Measurements from ENCODE around the gene PHACTR3. TPM values are rescaled to one million over a fixed set of nuclear protein-coding genes. Genes with fewer than 3 reads are reported as not detected.

The PHACTR3 gene
- polyA plus RNA-seq, 4 donors: 2.4 to 13.6 (median 11.2) TPM

DNA sequence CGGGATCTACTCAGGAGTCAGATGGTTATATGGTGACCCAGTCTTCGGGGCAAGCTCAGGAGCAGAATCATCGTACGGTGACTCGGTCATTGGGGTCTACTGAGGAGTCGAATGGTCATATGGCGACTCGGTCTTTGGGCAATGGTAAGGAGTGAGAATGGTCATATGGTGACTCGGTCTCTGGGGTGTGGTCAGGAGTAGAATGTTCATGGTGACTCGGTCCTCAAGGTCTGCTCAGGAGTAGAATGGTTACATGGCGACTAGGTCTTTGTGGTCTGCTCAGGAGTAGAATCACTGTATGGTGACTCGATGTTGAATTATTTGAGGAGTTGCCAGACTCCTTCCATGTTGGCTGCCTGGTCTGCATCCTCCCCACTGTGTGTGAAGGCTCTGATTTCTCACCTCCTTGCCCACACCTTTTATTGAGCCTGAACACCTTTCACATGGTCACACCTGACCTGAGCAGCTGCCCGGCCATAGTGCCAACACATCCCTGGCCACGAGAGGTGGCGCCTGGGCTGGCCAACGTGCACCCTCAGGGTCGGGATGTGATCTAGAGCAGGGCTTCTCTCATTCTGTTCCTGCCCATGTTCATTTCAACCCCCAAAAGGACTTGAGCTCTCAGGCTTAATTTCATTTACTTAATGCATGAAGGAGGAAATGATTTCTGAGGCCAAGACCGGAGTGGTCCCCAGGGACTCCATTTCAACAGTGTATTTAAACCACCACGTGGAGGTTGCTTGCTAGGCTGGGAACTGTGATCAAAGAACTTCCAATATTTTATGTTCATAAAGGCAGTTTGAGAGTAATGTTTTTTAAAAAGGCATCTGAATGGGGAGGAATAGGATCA is 119.5 kb downstream of the PHACTR3 start:
- DNase-seq (ENCODE audit: low read depth in 4 of 4, low spot score in 3 of 4): no peak

- DNase-seq (ENCODE audit: low read depth in 4 of 4, low spot score in 3 of 4): no peak
Observed at GRCh38 chr20:59724457-59725366, 120.4 kb downstream of the PHACTR3 start.

- no peak for DNase-seq (ENCODE audit: low read depth in 4 of 4, low spot score in 3 of 4)
Observed at GRCh38 chr20:59725476-59726280, 121.3 kb downstream of the PHACTR3 start.

DNA sequence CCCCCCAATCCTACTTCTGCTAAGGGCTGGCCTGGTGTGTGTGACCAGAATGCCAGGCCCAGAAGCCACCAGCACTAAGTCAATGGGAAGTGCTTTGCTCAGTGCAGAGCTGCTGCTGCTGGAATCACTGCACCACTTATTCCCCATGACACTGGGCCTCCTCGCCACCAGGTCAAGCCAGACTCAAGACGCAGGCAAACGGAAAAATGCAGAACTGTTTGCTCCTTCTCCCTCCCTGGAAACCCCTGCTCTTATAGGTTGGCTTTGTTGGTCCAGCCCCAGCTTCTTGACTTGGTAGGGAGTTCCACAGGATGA is 121.9 kb downstream of the PHACTR3 start:
- DNase-seq (ENCODE audit: low read depth in 4 of 4, low spot score in 3 of 4): no peak

- DNase-seq (ENCODE audit: low read depth in 4 of 4, low spot score in 3 of 4): no peak
Observed at GRCh38 chr20:59728722-59729430, 124.5 kb downstream of the PHACTR3 start.

DNA sequence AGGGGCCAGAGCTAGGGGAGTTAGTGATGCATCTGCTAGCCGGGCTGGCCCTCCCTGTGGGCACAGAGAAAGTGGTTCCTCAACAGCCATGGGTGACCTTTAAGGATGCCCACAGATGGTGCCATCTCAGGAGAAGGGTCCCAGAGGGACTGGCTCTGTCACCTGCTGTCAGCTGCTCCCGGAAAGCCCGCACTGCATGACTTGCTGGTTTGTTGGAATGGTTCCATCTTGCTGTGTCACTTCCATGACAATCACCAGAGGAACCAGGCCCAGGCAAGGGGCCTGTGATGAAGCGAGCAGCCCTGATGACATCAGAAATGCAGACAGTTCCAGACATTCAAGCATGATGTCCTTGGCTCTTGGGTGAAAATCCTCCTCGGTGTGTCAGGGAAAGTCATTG is 125.2 kb downstream of the PHACTR3 start:
- DNase-seq (ENCODE audit: low read depth in 4 of 4, low spot score in 3 of 4): no peak

DNA sequence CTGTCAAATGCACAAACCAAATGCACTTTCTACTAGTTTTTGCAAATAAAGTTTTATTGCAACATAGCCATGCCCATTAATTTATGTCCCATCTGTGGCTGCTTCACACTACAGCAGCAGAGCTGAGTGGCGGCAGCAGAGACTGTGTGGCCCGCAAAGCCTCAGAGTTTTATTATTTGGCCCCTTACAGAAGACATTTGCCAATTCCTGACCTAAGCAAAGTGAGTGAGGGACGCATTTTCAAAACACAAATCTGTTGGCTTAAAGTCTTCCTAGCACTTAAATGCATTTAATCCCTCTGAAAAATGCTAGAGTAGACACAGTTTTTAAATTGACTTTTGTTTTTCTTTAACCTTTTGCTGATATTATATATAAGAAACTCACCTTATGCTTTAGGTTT is 126.4 kb downstream of the PHACTR3 start:
- DNase-seq (ENCODE audit: low read depth in 4 of 4, low spot score in 3 of 4): no peak

- DNase-seq (ENCODE audit: low read depth in 4 of 4, low spot score in 3 of 4): no peak
Observed at GRCh38 chr20:59731376-59731775, 127.0 kb downstream of the PHACTR3 start.

DNA sequence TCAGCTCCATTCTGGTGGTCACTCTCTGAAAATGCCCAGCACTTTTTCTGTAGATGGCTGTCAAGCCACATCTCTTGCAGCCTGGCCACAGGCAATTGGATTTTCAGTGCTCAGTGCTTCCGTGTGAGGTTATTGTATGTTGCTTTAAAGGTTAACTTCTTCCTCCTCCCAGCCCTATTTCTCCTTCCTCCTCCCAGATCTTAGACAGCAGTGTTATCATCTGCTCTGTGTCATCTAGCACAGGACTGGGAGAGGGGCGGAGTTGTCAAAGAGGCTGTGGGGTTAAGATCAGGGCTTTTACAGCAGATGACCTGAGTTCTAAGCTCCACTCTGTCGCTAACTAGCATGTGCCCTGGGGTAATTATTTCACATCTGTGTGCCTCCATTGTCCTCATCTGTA is 129.0 kb downstream of the PHACTR3 start:
- DNase-seq (ENCODE audit: low read depth in 4 of 4, low spot score in 3 of 4): no peak

GRCh38 chr20:59735486-59735885 is 131.1 kb downstream of the PHACTR3 start:
- DNase-seq (ENCODE audit: low read depth in 4 of 4, low spot score in 3 of 4): no peak

GRCh38 chr20:59735917-59736316 is 131.6 kb downstream of the PHACTR3 start:
- no peak for DNase-seq (ENCODE audit: low read depth in 4 of 4, low spot score in 3 of 4)

DNA sequence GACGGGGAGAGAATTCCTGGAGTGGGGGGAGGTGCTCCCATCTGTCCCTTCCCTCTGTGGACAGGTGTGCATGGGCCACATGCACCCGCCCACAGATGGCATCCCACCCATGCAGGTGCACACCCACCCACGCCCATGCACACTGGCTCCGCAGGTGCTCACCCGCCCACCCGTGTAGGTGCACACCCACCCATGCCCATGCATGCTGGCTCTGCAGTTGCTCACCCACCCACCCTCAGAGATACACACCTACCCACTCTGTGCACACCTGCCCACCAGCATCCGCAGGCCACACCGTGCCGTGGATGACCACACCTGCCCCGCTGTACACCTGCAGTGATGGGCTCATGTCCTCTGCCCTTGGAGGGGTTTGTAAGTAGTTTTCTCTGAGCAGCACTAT is 132.0 kb downstream of the PHACTR3 start:
- no peak for DNase-seq (ENCODE audit: low read depth in 4 of 4, low spot score in 3 of 4)

DNA sequence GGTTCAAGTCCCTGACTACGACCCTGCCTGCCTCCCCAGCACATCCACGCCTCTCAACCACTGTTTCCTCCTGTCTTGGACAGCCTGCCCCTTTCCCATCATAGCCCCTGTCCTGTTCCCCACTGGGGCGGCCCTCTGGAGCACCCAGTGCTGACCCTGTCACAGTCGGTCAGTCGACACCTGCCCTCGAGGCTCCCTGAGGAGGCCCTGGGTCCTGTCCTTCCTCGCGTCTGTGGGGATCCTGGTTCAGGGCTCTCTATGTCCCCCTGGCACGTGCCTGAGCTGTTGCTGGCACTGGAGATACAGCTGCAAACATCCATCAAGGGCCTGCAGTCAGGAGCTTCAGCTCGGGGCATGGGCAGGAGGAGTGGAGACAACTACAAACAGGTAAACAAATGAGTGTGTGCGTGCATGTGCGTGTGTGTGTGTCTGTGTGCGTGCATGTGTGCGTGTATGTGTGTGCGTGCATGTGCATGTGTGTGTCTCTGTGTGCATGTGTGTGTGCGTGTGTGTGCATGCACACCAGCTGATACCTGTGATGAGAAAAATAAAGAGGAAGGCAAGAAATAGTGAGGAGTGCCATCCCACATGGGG is 132.8 kb downstream of the PHACTR3 start:
- DNase-seq (ENCODE audit: low read depth in 4 of 4, low spot score in 3 of 4): no peak

DNA sequence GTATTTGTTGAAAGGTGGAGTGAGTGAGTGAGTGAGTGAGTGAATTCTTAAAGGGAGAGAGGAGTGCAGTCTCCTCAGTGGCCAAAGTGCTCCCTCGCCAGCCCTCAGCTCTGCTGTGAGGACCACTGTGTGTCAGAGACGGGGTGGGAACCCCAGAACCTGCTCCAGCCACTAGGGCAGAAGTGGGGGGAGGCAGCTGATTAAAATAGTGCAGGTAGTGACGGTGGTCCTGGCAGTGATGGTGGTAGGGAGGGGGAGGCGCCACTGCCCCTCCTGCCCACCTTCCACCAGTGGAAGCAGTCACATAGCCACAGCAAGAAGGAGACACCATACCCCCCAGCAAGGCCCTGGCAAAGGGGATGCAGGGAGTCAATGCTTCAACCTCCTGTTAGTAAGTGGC is 133.5 kb downstream of the PHACTR3 start:
- DNase-seq (ENCODE audit: low read depth in 4 of 4, low spot score in 3 of 4): no peak

GRCh38 chr20:59738851-59739250 is 134.5 kb downstream of the PHACTR3 start:
- DNase-seq (ENCODE audit: low read depth in 4 of 4, low spot score in 3 of 4): no peak

GRCh38 chr20:59740621-59741020 is 136.3 kb downstream of the PHACTR3 start:
- no peak for DNase-seq (ENCODE audit: low read depth in 4 of 4, low spot score in 3 of 4)

- DNase-seq (ENCODE audit: low read depth in 4 of 4, low spot score in 3 of 4): no peak
Observed at GRCh38 chr20:59741073-59741472, 136.7 kb downstream of the PHACTR3 start.

GRCh38 chr20:59742351-59743095 is 138.2 kb downstream of the PHACTR3 start:
- no peak for DNase-seq (ENCODE audit: low read depth in 4 of 4, low spot score in 3 of 4)

- no peak for DNase-seq (ENCODE audit: low read depth in 4 of 4, low spot score in 3 of 4)
Observed at GRCh38 chr20:59743308-59743707, 139.0 kb downstream of the PHACTR3 start.
